Erythroblast (primary cell): Measurements from ENCODE around the gene GYPC.

ENCODE experiments used
- GATA1 ChIP-seq: IDR thresholded peaks from 2 replicates; pipeline ENCODE4 v1.6.1; 2011; ENCODE audit warnings: low read depth, mild to moderate bottlenecking, control low read depth, low read length, moderate library complexity
- POLR2A ChIP-seq: IDR thresholded peaks from 2 replicates; pipeline ENCODE4 v1.6.1; 2011; ENCODE audit warnings: mild to moderate bottlenecking, low read length

GRCh38 chr2:126732682-126733245 is 76.8 kb downstream of the GYPC start:
- no peak for TF ChIP-seq POLR2A
- TF ChIP-seq GATA1: no peak
